Stimulated activated CD4-positive, alpha-beta T cell treated with anti-CD3 and anti-CD28 coated beads, Interleukin-1b, Interleukin-23, amount 100 ng/mL, for 1 hour (primary cell): Measurements from ENCODE around the gene COG6.

Source experiments
- DNase-seq, 2 donors: peaks; one replicate each; pipeline ENCODE4 v3.0.0-alpha.2; 2020; ENCODE audit warnings: low read depth in 2 of 2

COG6 gene

GRCh38 chr13:39676315-39676876, 20.9 kb downstream of the COG6 start:
- no peak for DNase-seq

- no peak for DNase-seq
Measured at GRCh38 chr13:39682310-39682709, 26.8 kb downstream of the COG6 start.

GRCh38 chr13:39682788-39683187, 27.3 kb downstream of the COG6 start:
- no peak for DNase-seq

GRCh38 chr13:39684531-39685137, 29.2 kb downstream of the COG6 start:
- DNase-seq: no peak

GRCh38 chr13:39685652-39686051, 30.2 kb downstream of the COG6 start:
- DNase-seq: no peak

- no peak for DNase-seq
Measured at GRCh38 chr13:39688278-39688677, 32.8 kb downstream of the COG6 start.

GRCh38 chr13:39688699-39689405, 33.4 kb downstream of the COG6 start:
- no peak for DNase-seq

- no peak for DNase-seq
Measured at GRCh38 chr13:39692660-39693438, 37.4 kb downstream of the COG6 start.

GRCh38 chr13:39699274-39699673, 43.8 kb downstream of the COG6 start:
- no peak for DNase-seq

- DNase-seq: no peak
Measured at GRCh38 chr13:39712626-39713025, 57.2 kb downstream of the COG6 start.

- DNase-seq: no peak
Measured at GRCh38 chr13:39729156-39729555, 73.7 kb downstream of the COG6 start.

GRCh38 chr13:39734952-39735351, 79.5 kb downstream of the COG6 start:
- no peak for DNase-seq

GRCh38 chr13:39737047-39737446, 81.6 kb downstream of the COG6 start:
- no peak for DNase-seq

- DNase-seq: no peak
Measured at GRCh38 chr13:39740761-39741160, 85.3 kb downstream of the COG6 start.

GRCh38 chr13:39748961-39749360, 93.5 kb downstream of the COG6 start:
- DNase-seq: no peak

- no peak for DNase-seq
Measured at GRCh38 chr13:39749528-39749927, 94.1 kb downstream of the COG6 start.

GRCh38 chr13:39751805-39752204, 96.3 kb downstream of the COG6 start:
- no peak for DNase-seq

GRCh38 chr13:39760521-39760920, 105.1 kb downstream of the COG6 start:
- DNase-seq: no peak

GRCh38 chr13:39765801-39766463, 110.5 kb downstream of the COG6 start:
- no peak for DNase-seq

- DNase-seq: no peak
Measured at GRCh38 chr13:39766464-39767158, 111.1 kb downstream of the COG6 start.

- no peak for DNase-seq
Measured at GRCh38 chr13:39767791-39768517, 112.5 kb downstream of the COG6 start.
